ENCODE measurements around the gene IRF6. TPM values are rescaled to one million over a fixed set of nuclear protein-coding genes. Genes with fewer than 3 reads are reported as not detected.

The IRF6 gene
- total RNA-seq, 2 donors from 2014 or later: 3.9 to 4.1 TPM

DNA sequence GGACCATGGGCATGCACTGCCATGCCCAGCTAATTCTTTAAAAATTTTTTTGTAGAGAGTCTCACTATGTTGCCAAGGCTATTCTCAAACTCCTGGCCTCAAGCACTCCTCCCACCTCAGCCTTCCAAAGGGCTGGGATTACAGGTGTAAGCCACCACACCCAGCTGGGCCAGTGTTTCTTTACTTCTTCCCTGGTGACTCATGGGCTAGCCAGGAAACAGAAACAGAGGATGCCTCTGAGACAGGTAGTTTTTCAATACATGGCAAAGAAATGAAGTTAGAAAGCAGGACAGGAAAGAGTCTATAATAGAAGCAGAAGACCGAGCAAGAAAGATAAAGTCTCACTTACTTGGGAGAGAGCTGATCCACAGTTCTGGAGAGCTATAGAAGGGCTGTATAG, 14.0 kb downstream of the IRF6 start:
- H3K4me3 ChIP-seq: no peak overlapping the region
- peaks cover 0 to 11% of the 10 kb centered on the region in 2 donors for H3K4me1 ChIP-seq (ENCODE audit: control insufficient read depth in 1 of 2, low read depth in 2 of 2)
- no peaks in the 10 kb centered on the region for H3K36me3 ChIP-seq
- no peak for ATAC-seq (ENCODE audit: insufficient number of reproducible peaks, low FRiP score, low read depth)
- H3K27me3 ChIP-seq (replicated peaks; ENCODE audit: insufficient read depth): no peaks in the 10 kb centered on the region
- no peaks in the 10 kb centered on the region for H3K9me3 ChIP-seq
- DNase-seq (ENCODE audit: low spot score): no peak
- H3K27ac ChIP-seq: no peak overlapping the region
- TF ChIP-seq, protein P1, sequence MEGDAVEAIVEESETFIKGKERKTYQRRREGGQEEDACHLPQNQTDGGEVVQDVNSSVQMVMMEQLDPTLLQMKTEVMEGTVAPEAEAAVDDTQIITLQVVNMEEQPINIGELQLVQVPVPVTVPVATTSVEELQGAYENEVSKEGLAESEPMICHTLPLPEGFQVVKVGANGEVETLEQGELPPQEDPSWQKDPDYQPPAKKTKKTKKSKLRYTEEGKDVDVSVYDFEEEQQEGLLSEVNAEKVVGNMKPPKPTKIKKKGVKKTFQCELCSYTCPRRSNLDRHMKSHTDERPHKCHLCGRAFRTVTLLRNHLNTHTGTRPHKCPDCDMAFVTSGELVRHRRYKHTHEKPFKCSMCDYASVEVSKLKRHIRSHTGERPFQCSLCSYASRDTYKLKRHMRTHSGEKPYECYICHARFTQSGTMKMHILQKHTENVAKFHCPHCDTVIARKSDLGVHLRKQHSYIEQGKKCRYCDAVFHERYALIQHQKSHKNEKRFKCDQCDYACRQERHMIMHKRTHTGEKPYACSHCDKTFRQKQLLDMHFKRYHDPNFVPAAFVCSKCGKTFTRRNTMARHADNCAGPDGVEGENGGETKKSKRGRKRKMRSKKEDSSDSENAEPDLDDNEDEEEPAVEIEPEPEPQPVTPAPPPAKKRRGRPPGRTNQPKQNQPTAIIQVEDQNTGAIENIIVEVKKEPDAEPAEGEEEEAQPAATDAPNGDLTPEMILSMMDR (IDR thresholded peaks at IDR 0.05): no peak

DNA sequence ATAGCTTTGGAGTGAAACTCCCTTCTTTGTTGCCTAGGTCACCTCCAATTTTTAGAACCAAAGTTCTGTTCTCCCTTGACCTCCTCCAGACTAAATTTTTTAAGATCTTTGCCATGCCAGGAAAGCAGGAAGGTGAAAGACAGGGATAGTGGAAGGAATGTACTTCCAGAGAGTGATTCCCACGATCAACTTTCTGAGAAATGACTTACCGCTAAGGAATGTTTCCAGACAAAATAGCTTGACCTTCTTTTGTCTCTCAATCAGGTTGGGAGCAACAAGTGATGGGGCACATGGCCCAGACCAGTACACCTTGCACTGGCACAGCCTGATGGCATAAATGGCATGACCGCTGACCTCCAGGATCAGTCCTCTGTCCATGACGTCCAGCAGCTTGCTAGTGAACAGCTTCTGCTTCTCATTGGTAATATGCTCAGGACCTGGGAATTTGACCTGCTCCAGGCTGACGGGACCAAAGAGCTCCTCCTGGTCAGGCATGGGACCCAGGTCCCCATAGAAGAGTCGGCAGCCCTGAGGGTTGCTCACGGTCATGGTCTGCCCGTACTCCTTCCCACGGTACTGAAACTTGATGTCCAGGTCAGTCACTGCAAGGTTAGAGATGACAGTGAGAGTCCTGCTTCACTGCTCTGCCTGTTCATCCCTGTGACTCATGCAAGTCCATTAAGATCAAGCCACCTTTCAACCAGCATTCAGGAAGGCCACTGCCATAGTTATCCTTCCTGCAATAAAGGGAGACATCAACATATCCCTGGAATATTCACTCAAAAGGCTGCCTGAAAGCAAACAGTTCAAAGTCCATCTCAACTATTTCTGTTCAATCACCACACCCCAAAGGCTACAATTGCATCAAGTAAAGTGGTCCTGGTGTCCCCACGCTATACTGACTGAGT, 15.4 kb downstream of the IRF6 start:
- H3K27me3 ChIP-seq (replicated peaks; ENCODE audit: insufficient read depth): no peaks in the 10 kb centered on the region
- TF ChIP-seq, protein P1 (IDR thresholded peaks at IDR 0.05): no peak
- ATAC-seq (ENCODE audit: insufficient number of reproducible peaks, low FRiP score, low read depth) (no peak), DNase-seq (ENCODE audit: low spot score) (no peak)
- H3K4me1 ChIP-seq (ENCODE audit: control insufficient read depth in 1 of 2, low read depth in 2 of 2): peaks cover 0 to 12% of the 10 kb centered on the region in 2 donors
- no peaks in the 10 kb centered on the region for H3K36me3 ChIP-seq
- no peaks in the 10 kb centered on the region for H3K9me3 ChIP-seq
- no peak overlapping the region for H3K4me3 ChIP-seq
- no peak overlapping the region for H3K27ac ChIP-seq

DNA sequence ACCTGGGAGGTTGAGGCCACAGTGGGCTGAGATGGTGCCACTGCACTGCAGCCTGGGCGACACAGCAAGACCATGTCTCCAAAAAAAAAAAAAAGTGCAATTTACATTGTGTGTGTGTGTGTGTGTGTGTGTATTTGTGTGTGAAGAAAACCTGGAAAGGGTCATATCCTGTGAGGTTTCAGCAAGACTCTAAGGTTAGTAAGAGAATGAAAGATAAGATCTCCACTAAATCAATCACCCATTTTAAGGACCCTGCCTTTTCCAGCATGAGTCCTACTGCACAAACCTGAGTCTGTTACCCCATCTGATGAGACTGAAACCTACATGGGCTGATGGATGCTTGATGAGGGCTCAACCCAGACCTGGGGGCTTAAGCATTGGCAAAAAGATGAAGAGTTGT, 16.7 kb downstream of the IRF6 start:
- ATAC-seq (ENCODE audit: insufficient number of reproducible peaks, low FRiP score, low read depth): no peak
- Histone ChIP-seq H3K4me1 (ENCODE audit: control insufficient read depth in 1 of 2, low read depth in 2 of 2) (peaks cover 0 to 19% of the 10 kb centered on the region in 2 donors), H3K4me3 (no peak overlapping the region), H3K27ac (no peak overlapping the region), H3K9me3 (no peaks in the 10 kb centered on the region), H3K27me3 (replicated peaks; ENCODE audit: insufficient read depth) (no peaks in the 10 kb centered on the region), H3K36me3 (no peaks in the 10 kb centered on the region)
- DNase-seq (ENCODE audit: low spot score): no peak
- TF ChIP-seq, protein P1 (IDR thresholded peaks at IDR 0.05): no peak

DNA sequence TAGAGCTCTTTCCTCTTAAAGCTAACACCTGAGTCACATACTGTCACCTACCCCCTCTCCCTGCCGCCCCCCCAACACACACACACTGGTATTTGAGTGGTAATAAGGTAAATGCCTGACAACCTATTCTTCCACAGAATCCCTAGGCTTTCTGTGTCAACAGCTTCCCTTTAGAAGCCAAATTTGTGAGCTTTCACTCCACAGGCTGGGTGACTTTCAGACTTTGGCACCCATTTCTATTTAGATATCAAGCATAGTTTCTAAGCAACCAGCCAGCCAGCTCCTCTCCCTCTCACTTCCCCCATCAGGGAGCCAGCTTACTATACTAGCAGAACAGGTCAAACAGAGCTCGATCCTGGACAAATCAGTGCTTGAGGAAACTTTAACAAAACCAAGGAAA, 18.4 kb downstream of the IRF6 start:
- TF ChIP-seq, protein P1 (IDR thresholded peaks at IDR 0.05): no peak

DNA sequence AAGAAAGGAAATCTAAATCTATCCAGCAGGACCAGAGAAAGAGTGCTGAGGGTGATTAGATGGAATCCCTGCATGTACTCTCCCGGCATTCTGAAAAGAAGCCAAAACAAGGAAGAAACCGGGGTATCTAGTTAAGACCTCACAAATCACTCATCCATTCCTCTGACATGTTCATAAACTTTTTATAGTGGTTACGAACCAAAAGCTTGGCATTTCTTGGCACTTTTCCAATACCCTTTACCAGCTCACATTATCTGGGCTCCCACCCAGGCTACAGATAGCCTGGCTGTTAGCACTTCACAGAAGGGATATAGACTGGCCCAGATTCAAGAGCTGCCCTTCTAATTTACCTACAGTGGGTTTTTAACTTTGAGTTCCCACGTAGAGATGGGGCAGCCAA, 19.8 kb downstream of the IRF6 start:
- no peak for DNase-seq (ENCODE audit: low spot score)
- Histone ChIP-seq H3K36me3 (no peaks in the 10 kb centered on the region), H3K27ac (no peak overlapping the region), H3K9me3 (no peaks in the 10 kb centered on the region), H3K4me1 (ENCODE audit: control insufficient read depth in 1 of 2, low read depth in 2 of 2) (peaks cover 7 to 31% of the 10 kb centered on the region in 2 donors), H3K27me3 (replicated peaks; ENCODE audit: insufficient read depth) (no peaks in the 10 kb centered on the region), H3K4me3 (no peak overlapping the region)
- ATAC-seq (ENCODE audit: insufficient number of reproducible peaks, low FRiP score, low read depth): no peak
- TF ChIP-seq, protein P1 (IDR thresholded peaks at IDR 0.05): no peak

More for the DNA sequence above, 18.4 kb downstream of the IRF6 start:
- H3K4me1 ChIP-seq (ENCODE audit: control insufficient read depth in 1 of 2, low read depth in 2 of 2): peaks cover 7 to 31% of the 10 kb centered on the region in 2 donors
- no peak for ATAC-seq (ENCODE audit: insufficient number of reproducible peaks, low FRiP score, low read depth)
- H3K9me3 ChIP-seq: no peaks in the 10 kb centered on the region
- no peaks in the 10 kb centered on the region for H3K36me3 ChIP-seq
- no peaks in the 10 kb centered on the region for H3K27me3 ChIP-seq (replicated peaks; ENCODE audit: insufficient read depth)
- no peak for DNase-seq (ENCODE audit: low spot score)
- H3K27ac ChIP-seq: peak overlapping the region; percentile 32 to 83
- no peak overlapping the region for H3K4me3 ChIP-seq
